Activated CD8-positive, alpha-beta memory T cell treated with anti-CD3 and anti-CD28 coated beads, Interleukin-2, amount 10 ng/mL, durations not matched to agents 7 days and 5 days (primary cell): ENCODE measurements around the gene VPS33A. TPM values are rescaled to one million over a fixed set of nuclear protein-coding genes. Genes with fewer than 3 reads are reported as not detected.
A peak's percentile ranks its signal among the peaks of the same experiment; 100 is the strongest.

Source experiments
- ATAC-seq: fragments of 150-1000 bp; cut with Tn5 transposase; one replicate; pipeline ENCODE4 v1.10.0; 2021; ENCODE audit warnings: moderate library complexity
- CTCF ChIA-PET: fragments of 350-600 bp; sonication (Branson Sonifier 250); formaldehyde crosslinking; loops from one replicate; lab custom pipeline; 2021; ENCODE audit warnings: antibody characterized with exemption; lab: Charles Lee
- DNase-seq: peaks from one replicate; pipeline ENCODE4 v3.0.0-alpha.2; 2020
- H3K27ac Mint-ChIP-seq: one replicate; pipeline ENCODE4 v1.8.0; 2021; ENCODE audit warnings: mild to moderate bottlenecking, mixed read lengths
- H3K27me3 Mint-ChIP-seq: one replicate; pipeline ENCODE4 v1.8.0; 2021; ENCODE audit warnings: mixed read lengths
- H3K36me3 Mint-ChIP-seq: one replicate; pipeline ENCODE4 v1.8.0; 2021; ENCODE audit warnings: mild to moderate bottlenecking, mixed read lengths
- H3K4me1 Mint-ChIP-seq: one replicate; pipeline ENCODE4 v1.8.0; 2021; ENCODE audit warnings: mixed read lengths
- H3K4me3 Mint-ChIP-seq: one replicate; pipeline ENCODE4 v1.8.0; 2021; ENCODE audit warnings: mild to moderate bottlenecking, moderate library complexity, mixed read lengths
- H3K9me3 Mint-ChIP-seq: one replicate; pipeline ENCODE4 v1.8.0; 2022; ENCODE audit warnings: low read depth, mixed read lengths
- total RNA-seq, 2 experiments: library from RNA; stranded (reverse); gene quantifications; one replicate each; pipeline ENCODE4 v1.2.3, GENCODE V29; 2021

The VPS33A gene
- total RNA-seq, 2 experiments from 2014 or later: 26.2 to 37.3 TPM

DNA sequence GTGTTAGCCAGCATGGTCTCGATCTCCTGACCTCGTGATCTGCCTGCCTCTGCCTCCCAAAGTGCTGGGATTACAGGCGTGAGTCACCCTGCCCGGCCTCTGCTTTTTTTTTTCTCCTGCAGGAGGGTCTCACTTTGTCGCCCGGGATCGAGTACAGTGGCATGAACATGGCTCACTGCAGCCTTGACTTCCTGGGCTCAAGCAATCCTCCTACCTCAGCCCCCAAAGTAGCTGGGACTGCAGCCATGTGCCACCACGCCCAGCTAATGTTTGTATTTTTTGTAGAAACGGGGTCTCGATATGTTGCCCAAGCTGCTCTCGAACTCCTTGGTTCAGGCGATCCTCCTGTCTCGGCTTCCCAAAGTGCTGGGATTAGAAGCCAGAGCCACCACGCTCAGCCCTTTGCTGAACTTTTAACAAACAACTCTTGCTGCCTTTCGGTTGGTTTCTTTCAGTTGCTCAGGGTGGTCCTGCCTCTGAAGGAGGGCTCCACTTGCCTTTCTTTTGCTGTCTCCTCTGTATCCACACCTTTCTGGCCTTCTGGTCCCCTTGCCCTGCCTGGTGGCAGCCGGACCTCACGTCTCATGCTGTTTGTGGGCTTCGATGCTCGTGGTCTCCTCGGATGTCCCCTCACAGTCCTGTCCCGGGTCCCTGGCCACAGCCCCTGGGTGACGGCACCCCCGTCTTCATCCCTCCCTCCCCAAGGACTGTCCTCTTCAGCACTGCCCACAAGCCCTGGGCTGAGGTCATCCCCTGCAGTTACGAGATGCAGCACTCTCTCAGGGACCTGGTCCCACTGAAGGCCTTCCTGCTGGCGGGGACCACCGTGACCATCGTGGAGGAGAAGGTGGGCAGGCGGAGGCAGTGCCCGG is 66.6 kb downstream of the VPS33A start:
- CTCF ChIA-PET: interaction anchor here (0.6 to 0.7 kb wide), 2 partner anchors 9 to 65 kb away, joined by 3 read pairs; no protein-coding TSS in a partner anchor
- no peak for ATAC-seq
- no peak overlapping the region for H3K27ac Mint-ChIP-seq
- peaks cover 1% of the 10 kb centered on the region for H3K36me3 Mint-ChIP-seq
- H3K27me3 Mint-ChIP-seq: peaks cover 56% of the 10 kb centered on the region
- no peak overlapping the region for H3K4me3 Mint-ChIP-seq
- peaks cover 13% of the 10 kb centered on the region for H3K4me1 Mint-ChIP-seq
- DNase-seq: no peak
- H3K9me3 Mint-ChIP-seq: peaks cover 2% of the 10 kb centered on the region

DNA sequence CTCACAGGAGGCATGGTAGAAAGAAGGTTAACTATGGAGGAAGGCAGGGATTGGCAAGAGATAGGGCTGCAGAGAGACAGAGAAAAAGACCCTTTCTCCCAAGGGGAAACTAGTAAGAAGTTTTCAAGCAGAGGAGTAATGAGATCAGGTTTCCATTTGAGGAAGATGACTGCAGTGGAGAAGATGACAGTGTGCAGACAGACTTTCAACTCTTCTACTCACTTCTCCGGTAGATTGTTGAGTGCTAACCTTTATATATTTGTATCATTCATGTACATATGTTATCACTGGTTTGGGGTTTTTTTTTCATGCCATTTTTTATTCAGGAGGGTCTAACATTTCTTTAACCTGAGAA is 68.7 kb downstream of the VPS33A start:
- no peak overlapping the region for H3K4me3 Mint-ChIP-seq
- ATAC-seq (peak; percentile 45), DNase-seq (no peak)
- peaks cover 1% of the 10 kb centered on the region for H3K36me3 Mint-ChIP-seq
- peaks cover 48% of the 10 kb centered on the region for H3K27me3 Mint-ChIP-seq
- peak overlapping the region; percentile 57 for H3K27ac Mint-ChIP-seq
- H3K9me3 Mint-ChIP-seq: peaks cover 2% of the 10 kb centered on the region
- H3K4me1 Mint-ChIP-seq: peaks cover 8% of the 10 kb centered on the region
- CTCF ChIA-PET: no interaction called here

- Mint-ChIP-seq H3K27me3 (peaks cover 40% of the 10 kb centered on the region), H3K36me3 (peaks cover 1% of the 10 kb centered on the region), H3K4me3 (no peak overlapping the region), H3K4me1 (peaks cover 11% of the 10 kb centered on the region), H3K9me3 (peaks cover 2% of the 10 kb centered on the region), H3K27ac (no peak overlapping the region)
- CTCF ChIA-PET: interaction anchor here (0.9 to 2.4 kb wide), 3 partner anchors 28 to 72 kb away, joined by 3 to 5 read pairs (median 3); no protein-coding TSS in a partner anchor
- no peak for DNase-seq
- no peak for ATAC-seq
Measured at GRCh38 chr12:122195405-122195804, 70.9 kb downstream of the VPS33A start.

DNA sequence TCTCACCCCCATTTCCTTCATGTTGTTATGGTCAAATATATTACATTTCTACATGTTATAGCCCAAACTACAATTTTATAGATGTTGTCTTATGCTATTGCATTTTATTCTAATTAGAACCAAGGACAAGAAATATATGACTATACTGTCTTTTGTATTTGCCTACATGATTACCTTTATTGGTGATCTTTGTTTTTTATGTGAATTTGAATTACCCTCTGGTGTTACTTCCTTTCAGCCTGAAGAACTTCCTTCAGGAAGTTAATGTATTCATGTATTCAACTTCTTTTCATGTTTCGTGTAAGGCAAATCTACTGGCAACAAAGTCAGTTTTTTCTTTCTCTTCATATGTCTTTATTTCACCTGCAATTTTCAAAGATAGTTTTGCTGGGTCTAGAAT is 71.5 kb downstream of the VPS33A start:
- ATAC-seq: no peak
- H3K4me3 Mint-ChIP-seq: no peak overlapping the region

DNA sequence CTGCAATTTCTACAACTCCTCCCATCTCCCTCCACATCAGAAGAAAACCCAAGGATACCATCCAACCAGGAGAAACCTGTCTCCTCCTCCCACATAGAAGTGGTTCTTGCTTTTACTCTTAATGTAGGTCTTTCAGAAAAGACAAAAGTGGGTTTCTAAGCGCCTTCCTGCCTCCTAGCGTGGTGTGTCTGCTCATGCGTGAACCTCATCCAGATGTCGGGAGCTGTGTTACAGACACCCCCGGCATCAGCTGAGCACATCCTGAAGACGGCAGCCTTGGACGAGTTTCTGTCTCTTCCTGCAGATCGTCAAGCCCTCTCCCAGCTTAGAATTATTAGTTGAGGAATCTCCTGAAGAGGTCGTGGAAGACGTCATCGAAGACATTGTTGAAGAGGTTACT is 73.9 kb downstream of the VPS33A start:
- H3K27me3 Mint-ChIP-seq: peaks cover 24% of the 10 kb centered on the region
- ATAC-seq: no peak
- H3K9me3 Mint-ChIP-seq: peaks cover 2% of the 10 kb centered on the region
- H3K4me1 Mint-ChIP-seq: peaks cover 5% of the 10 kb centered on the region
- CTCF ChIA-PET: interaction anchor here (0.9 to 5.1 kb wide), 9 partner anchors 10 to 164 kb away, joined by 3 to 41 read pairs (median 10); partner anchors contain the start of genes B3GNT4 and LRRC43
- peaks cover 1% of the 10 kb centered on the region for H3K36me3 Mint-ChIP-seq
- no peak for DNase-seq
- no peak overlapping the region for H3K27ac Mint-ChIP-seq
- H3K4me3 Mint-ChIP-seq: no peak overlapping the region

More for the DNA sequence above, 71.5 kb downstream of the VPS33A start:
- H3K9me3 Mint-ChIP-seq: peaks cover 2% of the 10 kb centered on the region
- H3K4me1 Mint-ChIP-seq: peaks cover 11% of the 10 kb centered on the region
- DNase-seq: no peak
- CTCF ChIA-PET: interaction anchor here (2.4 to 5.1 kb wide), 3 partner anchors 63 to 140 kb away, joined by 5 to 41 read pairs (median 17); no protein-coding TSS in a partner anchor
- no peak overlapping the region for H3K27ac Mint-ChIP-seq
- peaks cover 1% of the 10 kb centered on the region for H3K36me3 Mint-ChIP-seq
- peaks cover 34% of the 10 kb centered on the region for H3K27me3 Mint-ChIP-seq

DNA sequence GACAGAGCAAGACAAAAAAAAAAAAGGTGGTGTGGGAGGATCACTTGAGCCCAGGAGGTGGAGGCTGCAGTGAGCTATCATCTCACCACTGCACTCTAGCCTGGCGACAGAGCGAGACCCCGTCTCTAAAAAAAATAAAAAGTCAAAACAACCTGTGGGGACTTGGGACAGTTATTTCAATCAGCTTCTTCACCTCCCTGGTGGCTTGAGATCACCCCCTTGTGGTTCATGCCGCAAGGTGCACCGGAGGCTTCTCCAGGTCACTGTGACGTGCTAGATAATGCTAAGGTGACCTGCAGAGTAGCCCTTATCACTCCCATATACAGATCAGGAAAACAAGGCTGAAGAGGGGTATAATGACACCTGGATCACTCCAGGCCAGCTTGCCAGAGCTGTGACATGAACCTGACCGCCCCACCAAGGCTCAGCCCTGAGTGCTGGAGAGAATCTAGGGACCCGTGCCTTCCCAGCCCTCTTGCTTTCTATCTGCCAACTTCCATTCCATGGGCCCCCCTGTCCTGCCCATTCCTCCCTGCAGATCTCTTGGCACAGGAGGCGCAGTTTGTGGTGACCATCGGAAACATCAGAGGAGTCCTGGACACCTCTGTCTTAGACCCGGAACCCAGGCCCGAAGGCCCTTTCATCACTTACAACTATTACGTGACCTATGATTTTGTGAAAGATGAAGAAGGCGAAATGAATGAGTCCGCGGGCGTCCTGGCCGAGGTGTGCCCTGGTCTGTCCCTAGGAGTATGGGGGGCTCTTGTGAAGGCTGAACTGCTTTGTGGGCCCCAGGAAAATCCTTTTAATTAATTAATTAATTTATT is 75.2 kb downstream of the VPS33A start:
- H3K4me3 Mint-ChIP-seq: no peak overlapping the region
- peaks cover 16% of the 10 kb centered on the region for H3K27me3 Mint-ChIP-seq
- H3K4me1 Mint-ChIP-seq: peaks cover 3% of the 10 kb centered on the region
- DNase-seq: peak; percentile 87
- H3K27ac Mint-ChIP-seq: no peak overlapping the region
- H3K36me3 Mint-ChIP-seq: peaks cover 1% of the 10 kb centered on the region
- CTCF ChIA-PET: interaction anchor here (0.7 to 5.1 kb wide), 28 partner anchors 8 to 209 kb away, joined by 3 to 41 read pairs (median 4); partner anchors contain the start of genes B3GNT4, DIABLO and LRRC43
- ATAC-seq: peak; percentile 90
- peaks cover 2% of the 10 kb centered on the region for H3K9me3 Mint-ChIP-seq

GRCh38 chr12:122189626-122190475 is 76.4 kb downstream of the VPS33A start:
- Mint-ChIP-seq H3K27me3 (peaks cover 9% of the 10 kb centered on the region), H3K4me1 (peaks cover 3% of the 10 kb centered on the region), H3K9me3 (no peaks in the 10 kb centered on the region), H3K4me3 (no peak overlapping the region), H3K36me3 (no peaks in the 10 kb centered on the region), H3K27ac (no peak overlapping the region)
- CTCF ChIA-PET: interaction anchor here (0.7 to 5.1 kb wide), 14 partner anchors 10 to 210 kb away, joined by 3 to 41 read pairs (median 4); no protein-coding TSS in a partner anchor
- ATAC-seq (no peak), DNase-seq (no peak)

- Mint-ChIP-seq H3K27ac (no peak overlapping the region), H3K36me3 (no peaks in the 10 kb centered on the region), H3K4me3 (no peak overlapping the region), H3K27me3 (peaks cover 22% of the 10 kb centered on the region), H3K9me3 (no peaks in the 10 kb centered on the region), H3K4me1 (peaks cover 16% of the 10 kb centered on the region)
- DNase-seq (no peak), ATAC-seq (no peak)
- CTCF ChIA-PET: interaction anchor here (0.6 to 1.3 kb wide), 3 partner anchors 20 to 133 kb away, joined by 3 to 5 read pairs (median 3); no protein-coding TSS in a partner anchor
Measured at GRCh38 chr12:122187466-122187865, 78.8 kb downstream of the VPS33A start.

DNA sequence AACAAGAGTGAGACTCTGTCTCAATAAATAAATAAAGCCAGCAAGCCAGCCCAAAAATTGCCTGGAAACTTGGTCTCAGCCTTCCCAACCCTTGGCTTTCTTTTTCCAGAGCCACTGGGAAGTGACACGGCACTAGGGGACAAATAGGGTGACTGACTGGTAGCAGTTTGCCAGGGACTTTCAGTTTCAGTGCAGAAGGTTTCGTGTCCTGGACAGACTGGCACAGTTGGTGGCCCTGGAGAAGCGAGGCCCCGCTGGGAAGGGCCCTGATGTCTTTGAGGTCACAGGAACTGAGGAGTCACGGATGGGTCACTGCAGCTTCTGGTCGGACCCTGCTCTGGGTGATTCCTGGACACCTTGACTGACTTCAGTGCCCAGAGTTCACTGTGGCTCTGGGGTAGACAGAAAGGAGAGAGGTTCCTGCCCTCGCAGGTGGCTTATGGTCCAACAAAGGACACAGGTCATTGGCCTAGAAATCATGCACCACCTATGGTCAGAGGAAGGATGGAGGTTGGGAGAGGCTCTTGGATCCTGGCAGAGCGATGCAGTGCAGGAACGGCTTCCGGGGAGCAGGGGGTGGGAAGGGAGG is 80.7 kb downstream of the VPS33A start:
- CTCF ChIA-PET: no interaction called here
- H3K4me1 Mint-ChIP-seq: peaks cover 15% of the 10 kb centered on the region
- no peak overlapping the region for H3K4me3 Mint-ChIP-seq
- no peaks in the 10 kb centered on the region for H3K9me3 Mint-ChIP-seq
- no peaks in the 10 kb centered on the region for H3K36me3 Mint-ChIP-seq
- ATAC-seq: no peak
- H3K27ac Mint-ChIP-seq: no peak overlapping the region
- H3K27me3 Mint-ChIP-seq: peaks cover 27% of the 10 kb centered on the region
- DNase-seq: no peak

DNA sequence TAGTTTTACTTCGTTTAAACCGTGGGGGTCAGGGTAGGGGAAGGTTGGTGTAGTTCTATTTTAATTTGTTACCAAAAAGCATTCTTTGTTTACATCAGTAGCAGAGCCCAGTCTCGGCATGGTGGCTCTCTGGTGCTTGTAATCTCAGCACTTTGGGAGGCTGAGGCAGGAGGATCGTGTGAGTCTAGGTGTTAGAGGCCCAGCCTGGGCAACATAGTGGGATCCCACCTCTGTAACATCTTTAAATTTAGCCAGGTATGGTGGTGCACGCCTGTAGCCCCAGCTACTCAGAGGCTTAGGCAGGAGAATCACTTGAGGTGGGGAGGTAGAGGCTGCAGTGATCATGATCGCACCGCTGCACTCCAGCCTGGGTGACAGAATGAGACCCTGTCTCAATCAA is 81.2 kb downstream of the VPS33A start:
- Mint-ChIP-seq H3K36me3 (no peaks in the 10 kb centered on the region), H3K27ac (no peak overlapping the region), H3K4me3 (no peak overlapping the region), H3K4me1 (peaks cover 17% of the 10 kb centered on the region), H3K27me3 (peaks cover 27% of the 10 kb centered on the region), H3K9me3 (no peaks in the 10 kb centered on the region)
- ATAC-seq (no peak), DNase-seq (no peak)
- CTCF ChIA-PET: no interaction called here

GRCh38 chr12:122184517-122184916 is 81.8 kb downstream of the VPS33A start:
- CTCF ChIA-PET: no interaction called here
- peaks cover 27% of the 10 kb centered on the region for H3K27me3 Mint-ChIP-seq
- H3K4me3 Mint-ChIP-seq: no peak overlapping the region
- peaks cover 17% of the 10 kb centered on the region for H3K4me1 Mint-ChIP-seq
- H3K36me3 Mint-ChIP-seq: no peaks in the 10 kb centered on the region
- DNase-seq (no peak), ATAC-seq (peak; percentile 37)
- H3K27ac Mint-ChIP-seq: peak overlapping the region; percentile 4
- H3K9me3 Mint-ChIP-seq: no peaks in the 10 kb centered on the region

- Mint-ChIP-seq H3K4me1 (peaks cover 19% of the 10 kb centered on the region), H3K4me3 (peak overlapping the region; percentile 39), H3K27me3 (peaks cover 30% of the 10 kb centered on the region), H3K36me3 (no peaks in the 10 kb centered on the region), H3K9me3 (no peaks in the 10 kb centered on the region), H3K27ac (no peak overlapping the region)
- DNase-seq (no peak), ATAC-seq (no peak)
- CTCF ChIA-PET: interaction anchor here (1.6 kb wide), 1 partner anchor 17 kb away, joined by 5 read pairs; no protein-coding TSS in a partner anchor
Measured at GRCh38 chr12:122183588-122183940, 82.7 kb downstream of the VPS33A start.
